H9 (cell line): ENCODE results near the gene STK32B. TPM values are rescaled to one million over a fixed set of nuclear protein-coding genes. Genes with fewer than 3 reads are reported as not detected.

Experiments
- DNase-seq: peaks from one replicate; pipeline ENCODE4 v3.0.0-alpha.2; 2017
- H2AFZ ChIP-seq: one replicate; pipeline ENCODE4 v1.6.1; 2013; ENCODE audit warnings: mild to moderate bottlenecking, low read length, control low read depth, moderate library complexity
- H2AK5ac ChIP-seq: 2 replicates; pipeline ENCODE4 v1.6.1; 2013; ENCODE audit warnings: low read length, control low read depth, mixed read lengths; ENCODE audit not compliant: insufficient read length
- H2BK120ac ChIP-seq: one replicate; pipeline ENCODE4 v1.6.1; 2013; ENCODE audit warnings: low read depth, mild to moderate bottlenecking, low read length, control low read depth, inconsistent platforms; ENCODE audit not compliant: poor library complexity, severe bottlenecking
- H2BK12ac ChIP-seq: 2 replicates; pipeline ENCODE4 v1.6.1; 2013; ENCODE audit warnings: low read length, control low read depth, mixed read lengths, low read depth; ENCODE audit not compliant: insufficient read length
- H2BK15ac ChIP-seq: 2 replicates; pipeline ENCODE4 v1.6.1; 2013; ENCODE audit warnings: low read depth, low read length, control low read depth
- H2BK20ac ChIP-seq: one replicate; pipeline ENCODE4 v1.6.1; 2013; ENCODE audit warnings: low read depth, mild to moderate bottlenecking, low read length, control low read depth, inconsistent platforms; ENCODE audit not compliant: poor library complexity, severe bottlenecking
- H2BK5ac ChIP-seq: 2 replicates; pipeline ENCODE4 v1.6.1; 2013; ENCODE audit warnings: low read length, control low read depth, mixed read lengths; ENCODE audit not compliant: insufficient read length
- H3K14ac ChIP-seq: 2 replicates; pipeline ENCODE4 v1.6.1; 2013; ENCODE audit warnings: low read length, control low read depth; ENCODE audit not compliant: insufficient read depth
- H3K18ac ChIP-seq: 2 replicates; pipeline ENCODE4 v1.6.1; 2013; ENCODE audit warnings: low read depth, mild to moderate bottlenecking, mixed read lengths, low read length, control low read depth; ENCODE audit not compliant: insufficient read length
- H3K23ac ChIP-seq: 2 replicates; pipeline ENCODE4 v1.6.1; 2013; ENCODE audit warnings: low read length, control low read depth, mixed read lengths, low read depth; ENCODE audit not compliant: insufficient read length
- H3K23me2 ChIP-seq: 2 replicates; pipeline ENCODE4 v1.6.1; 2013; ENCODE audit warnings: low read depth, mild to moderate bottlenecking, mixed read lengths, low read length, control low read depth; ENCODE audit not compliant: insufficient read length, poor library complexity, severe bottlenecking
- H3K27ac ChIP-seq: 2 replicates; pipeline ENCODE4 v1.5.1; 2013; ENCODE audit warnings: low read length, control low read depth, mixed read lengths, low read depth; ENCODE audit not compliant: insufficient read length
- H3K27me3 ChIP-seq: 2 replicates; pipeline ENCODE4 v1.6.1; 2013; ENCODE audit warnings: low read length, control low read depth, inconsistent platforms; ENCODE audit not compliant: insufficient read depth
- H3K4ac ChIP-seq: 2 replicates; pipeline ENCODE4 v1.6.1; 2013; ENCODE audit warnings: low read depth, mild to moderate bottlenecking, control low read depth, inconsistent platforms, low read length, moderate library complexity
- H3K4me1 ChIP-seq: 2 replicates; pipeline ENCODE4 v1.6.1; 2013; ENCODE audit warnings: low read length, control low read depth, inconsistent platforms; ENCODE audit not compliant: insufficient read depth
- H3K4me2 ChIP-seq: 2 replicates; pipeline ENCODE4 v1.6.1; 2013; ENCODE audit warnings: low read length, control low read depth, mixed read lengths; ENCODE audit not compliant: insufficient read length, insufficient read depth
- H3K56ac ChIP-seq: 2 replicates; pipeline ENCODE4 v1.6.1; 2013; ENCODE audit warnings: low read depth, mild to moderate bottlenecking, mixed read lengths, low read length, control low read depth; ENCODE audit not compliant: insufficient read length
- H3K79me1 ChIP-seq: 2 replicates; pipeline ENCODE4 v1.6.1; 2013; ENCODE audit warnings: low read depth, mild to moderate bottlenecking, moderate library complexity, low read length, control low read depth, inconsistent platforms; ENCODE audit not compliant: insufficient read depth, poor library complexity, severe bottlenecking
- H3K79me2 ChIP-seq: 2 replicates; pipeline ENCODE4 v1.6.1; 2013; ENCODE audit warnings: low read length, control low read depth, inconsistent platforms; ENCODE audit not compliant: insufficient read depth
- H3K9ac ChIP-seq: 2 replicates; pipeline ENCODE4 v1.6.1; 2013; ENCODE audit warnings: low read length, control low read depth, mixed read lengths; ENCODE audit not compliant: insufficient read length; ENCODE audit errors: extremely low read depth
- H3K9me3 ChIP-seq: one replicate; pipeline ENCODE4 v1.6.1; 2013; ENCODE audit warnings: low read depth, low read length, inconsistent platforms; ENCODE audit not compliant: control insufficient read depth
- H3T11ph ChIP-seq: one replicate; pipeline ENCODE4 v1.6.1; 2013; ENCODE audit warnings: mild to moderate bottlenecking, low read length, control low read depth, inconsistent platforms
- H4K20me1 ChIP-seq: one replicate; pipeline ENCODE4 v1.6.1; 2013; ENCODE audit not compliant: control insufficient read depth, insufficient read length, insufficient read depth
- H4K5ac ChIP-seq: 2 replicates; pipeline ENCODE4 v1.6.1; 2013; ENCODE audit warnings: low read depth, mild to moderate bottlenecking, mixed read lengths, low read length, control low read depth; ENCODE audit not compliant: insufficient read length
- H4K8ac ChIP-seq: replicated peaks from 2 replicates; pipeline ENCODE4 v1.6.1; 2013; ENCODE audit warnings: low read length, control low read depth, mixed read lengths, low read depth; ENCODE audit not compliant: insufficient read length
- H4K91ac ChIP-seq: 2 replicates; pipeline ENCODE4 v1.6.1; 2013; ENCODE audit warnings: low read depth, mild to moderate bottlenecking, moderate library complexity, mixed read lengths, low read length, control low read depth; ENCODE audit not compliant: insufficient read length
- H3K27ac Mint-ChIP-seq, 3 experiments: 2 replicates in 2 of 3; 3 replicates in 1 of 3; pipeline ENCODE4 v1.8.0; 2020 to 2021; ENCODE audit warnings: mixed read lengths in 3 of 3, mild to moderate bottlenecking in 1 of 3, moderate library complexity in 1 of 3
- H3K27me3 Mint-ChIP-seq: 2 replicates; pipeline ENCODE4 v1.8.0; 2021; ENCODE audit warnings: low read depth, mild to moderate bottlenecking, moderate library complexity, mixed read lengths
- H3K36me3 Mint-ChIP-seq, 3 experiments: 2 replicates in 2 of 3; 3 replicates in 1 of 3; pipeline ENCODE4 v1.8.0; 2020 to 2021; ENCODE audit warnings: low read depth in 3 of 3, mixed read lengths in 3 of 3; ENCODE audit not compliant: insufficient read depth in 1 of 3
- H3K4me1 Mint-ChIP-seq, 2 experiments: 2 replicates each; pipeline ENCODE4 v1.8.0; 2020; ENCODE audit warnings: mixed read lengths in 2 of 2
- H3K4me3 Mint-ChIP-seq, 2 experiments: 2 replicates in 1 of 2; 3 replicates in 1 of 2; pipeline ENCODE4 v1.8.0; 2020 to 2021; ENCODE audit warnings: mild to moderate bottlenecking in 2 of 2, mixed read lengths in 2 of 2, moderate library complexity in 1 of 2
- H3K9me3 Mint-ChIP-seq, 2 experiments: 2 replicates in 1 of 2; 3 replicates in 1 of 2; pipeline ENCODE4 v1.8.0; 2020; ENCODE audit warnings: mild to moderate bottlenecking in 2 of 2, mixed read lengths in 2 of 2, moderate library complexity in 1 of 2
- WGBS: extraction: QIAGEN DNeasy Blood & Tissue Kit; methylation state at CpG from one replicate; pipeline ENCODE4 v1.1.7; 2013; ENCODE audit warnings: missing lambda C conversion rate, low lambda C conversion rate, mixed read lengths; ENCODE audit not compliant: insufficient read length; ENCODE audit errors: extremely low coverage; 5-methylcytosine and 5-hydroxymethylcytosine counted together
- total RNA-seq: library from RNA; stranded (reverse); gene quantifications from 2 replicates; pipeline ENCODE4 v1.2.1, GENCODE V29; 2021
- TF ChIP-seq, protein P1 (sequence below): fragments of 200-600 bp; sonication (generic); conservative IDR thresholded peaks from 3 replicates; pipeline ENCODE4 v1.8.0; 2021; ENCODE audit warnings: antibody characterized with exemption, mild to moderate bottlenecking

STK32B gene
- total RNA-seq, 1 experiment from 2014 or later = 1.0 TPM

GRCh38 chr4:5101571-5101970 lies 50.3 kb downstream of the STK32B start:
- H3K18ac ChIP-seq = no peak overlapping the region
- no peak overlapping the region for H3K4ac ChIP-seq
- no peak overlapping the region for H4K91ac ChIP-seq
- H3K23ac ChIP-seq = no peak overlapping the region
- H3K4me2 ChIP-seq = no peak overlapping the region
- no peak overlapping the region for H2BK120ac ChIP-seq
- no peaks in the 10 kb centered on the region for H3K4me1 ChIP-seq
- no peak overlapping the region for H2BK12ac ChIP-seq
- H3K9me3 ChIP-seq = no peaks in the 10 kb centered on the region
- Mint-ChIP-seq H3K36me3 (no peaks in the 10 kb centered on the region; a peak in 1 of 7 replicates), H3K27ac (no peak overlapping the region), H3K27me3 (peaks cover 28% of the 10 kb centered on the region), H3K4me3 (no peak overlapping the region), H3K9me3 (no peaks in the 10 kb centered on the region; a peak in 1 of 5 replicates), H3K4me1 (peaks cover under 1 to 2% of the 10 kb centered on the region in 2 experiments)
- no peak overlapping the region for H3T11ph ChIP-seq
- no peaks in the 10 kb centered on the region for H4K20me1 ChIP-seq
- H4K5ac ChIP-seq = no peak overlapping the region
- no peak overlapping the region for H2BK20ac ChIP-seq
- H3K79me1 ChIP-seq = no peaks in the 10 kb centered on the region
- H3K23me2 ChIP-seq = no peaks in the 10 kb centered on the region
- no peaks in the 10 kb centered on the region for H3K27me3 ChIP-seq
- no peak overlapping the region for H3K27ac ChIP-seq
- TF ChIP-seq, protein P1, sequence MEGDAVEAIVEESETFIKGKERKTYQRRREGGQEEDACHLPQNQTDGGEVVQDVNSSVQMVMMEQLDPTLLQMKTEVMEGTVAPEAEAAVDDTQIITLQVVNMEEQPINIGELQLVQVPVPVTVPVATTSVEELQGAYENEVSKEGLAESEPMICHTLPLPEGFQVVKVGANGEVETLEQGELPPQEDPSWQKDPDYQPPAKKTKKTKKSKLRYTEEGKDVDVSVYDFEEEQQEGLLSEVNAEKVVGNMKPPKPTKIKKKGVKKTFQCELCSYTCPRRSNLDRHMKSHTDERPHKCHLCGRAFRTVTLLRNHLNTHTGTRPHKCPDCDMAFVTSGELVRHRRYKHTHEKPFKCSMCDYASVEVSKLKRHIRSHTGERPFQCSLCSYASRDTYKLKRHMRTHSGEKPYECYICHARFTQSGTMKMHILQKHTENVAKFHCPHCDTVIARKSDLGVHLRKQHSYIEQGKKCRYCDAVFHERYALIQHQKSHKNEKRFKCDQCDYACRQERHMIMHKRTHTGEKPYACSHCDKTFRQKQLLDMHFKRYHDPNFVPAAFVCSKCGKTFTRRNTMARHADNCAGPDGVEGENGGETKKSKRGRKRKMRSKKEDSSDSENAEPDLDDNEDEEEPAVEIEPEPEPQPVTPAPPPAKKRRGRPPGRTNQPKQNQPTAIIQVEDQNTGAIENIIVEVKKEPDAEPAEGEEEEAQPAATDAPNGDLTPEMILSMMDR = no peak
- no peak overlapping the region for H2AK5ac ChIP-seq
- no peak overlapping the region for H2AFZ ChIP-seq
- H2BK5ac ChIP-seq = no peak overlapping the region
- H3K56ac ChIP-seq = no peak overlapping the region
- H2BK15ac ChIP-seq = no peak overlapping the region
- H3K14ac ChIP-seq = no peak overlapping the region
- no CpG with 5 or more reads among the region's 3 CpGs for WGBS
- DNase-seq = no peak
- H4K8ac ChIP-seq = no peak overlapping the region
- H3K9ac ChIP-seq = no peak overlapping the region
- H3K79me2 ChIP-seq = no peaks in the 10 kb centered on the region
